NCI-H446 treated with DMSO at 0.1 percent for 48 hours (cell line): Measurements from ENCODE around the gene SLC6A7.
"Not testable (repeated sequence)": the region's sequence is repeated elsewhere in the genome, so short reads cannot be mapped to it uniquely, and the experiment has no call there.

Source experiments
- DNase-seq: peaks from one replicate; lab custom pipeline; 2025; lab: John Stamatoyannopoulos, UW

SLC6A7 gene

GRCh38 chr5:150217873-150218692 is 28.2 kb downstream of the SLC6A7 start:
- peak; percentile 42 for DNase-seq

- no peak for DNase-seq
These were observed 28.8 kb downstream of the SLC6A7 start for GRCh38 chr5:150218693-150219035.

GRCh38 chr5:150219142-150219541 is 29.3 kb downstream of the SLC6A7 start:
- DNase-seq = no peak

- no peak for DNase-seq
These were observed 30.0 kb downstream of the SLC6A7 start for GRCh38 chr5:150219861-150220260.

GRCh38 chr5:150221471-150221870 is 31.6 kb downstream of the SLC6A7 start:
- DNase-seq = no peak

GRCh38 chr5:150222906-150223305 is 33.0 kb downstream of the SLC6A7 start:
- no peak for DNase-seq

- DNase-seq = no peak
These were observed 33.6 kb downstream of the SLC6A7 start for GRCh38 chr5:150223474-150223873.

GRCh38 chr5:150224483-150225027 is 34.7 kb downstream of the SLC6A7 start:
- DNase-seq = no peak

- no peak for DNase-seq
These were observed 37.2 kb downstream of the SLC6A7 start for GRCh38 chr5:150227036-150227435.

- no peak for DNase-seq
These were observed 37.9 kb downstream of the SLC6A7 start for GRCh38 chr5:150227606-150228273.

GRCh38 chr5:150229571-150229970 is 39.7 kb downstream of the SLC6A7 start:
- DNase-seq = no peak

- no peak for DNase-seq
These were observed 41.0 kb downstream of the SLC6A7 start for GRCh38 chr5:150230842-150231241.

GRCh38 chr5:150233706-150234105 is 43.8 kb downstream of the SLC6A7 start:
- not testable (repeated sequence) for DNase-seq

- DNase-seq = no peak
These were observed 45.0 kb downstream of the SLC6A7 start for GRCh38 chr5:150234576-150235499.

- no peak for DNase-seq
These were observed 45.6 kb downstream of the SLC6A7 start for GRCh38 chr5:150235500-150235854.

GRCh38 chr5:150236313-150236712 is 46.5 kb downstream of the SLC6A7 start:
- no peak for DNase-seq

GRCh38 chr5:150236981-150237754 is 47.3 kb downstream of the SLC6A7 start:
- no peak for DNase-seq

- no peak for DNase-seq
These were observed 48.8 kb downstream of the SLC6A7 start for GRCh38 chr5:150238646-150239045.

- DNase-seq = no peak
These were observed 49.4 kb downstream of the SLC6A7 start for GRCh38 chr5:150239099-150239793.

- DNase-seq = no peak
These were observed 49.9 kb downstream of the SLC6A7 start for GRCh38 chr5:150239794-150240122.
